Hematopoietic multipotent progenitor cell treated with erythropoietin and hydrocortisone succinate and interleukin-3 and kit ligand, for 4 days (in vitro differentiated cells): ENCODE data around the gene WNT9A.
A peak's percentile ranks its signal among the peaks of the same experiment; 100 is the strongest.

Experiments
- DNase-seq: peaks from one replicate; pipeline ENCODE4 v3.0.0-alpha.2; 2015

Gene WNT9A

DNA sequence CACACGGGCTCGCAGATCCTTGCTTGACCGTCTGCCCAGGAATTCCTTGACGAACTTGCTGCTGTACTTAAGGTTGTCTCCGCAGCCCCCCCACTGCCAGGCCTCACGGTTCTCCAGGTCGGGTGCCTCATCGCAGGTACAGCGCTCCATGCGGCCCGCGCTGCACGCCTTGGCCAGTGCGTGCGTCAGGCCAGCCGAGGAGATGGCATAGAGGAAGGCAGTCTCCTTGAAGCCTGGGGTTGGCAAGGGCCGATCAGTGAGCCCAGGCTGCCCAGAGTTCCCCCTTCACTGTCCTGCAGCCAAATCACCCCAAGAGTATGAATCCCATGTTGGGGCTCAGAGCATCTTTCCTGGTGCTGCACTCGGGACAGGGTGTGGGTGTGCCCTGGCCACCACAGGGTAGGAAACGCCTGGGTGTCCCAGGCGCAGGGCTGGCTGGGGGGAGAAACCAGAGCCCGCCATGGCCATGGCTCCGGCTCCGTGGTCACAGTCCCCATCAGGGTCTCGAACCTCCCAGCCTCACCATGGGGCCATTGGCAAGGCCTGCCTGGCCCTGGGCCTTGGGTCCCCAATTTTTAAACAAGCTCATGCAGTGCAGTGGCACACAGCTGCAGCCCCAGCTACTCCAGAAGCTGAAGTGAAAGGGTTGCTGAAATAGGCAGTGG lies 23.4 kb downstream of the WNT9A start:
- DNase-seq = no peak

DNA sequence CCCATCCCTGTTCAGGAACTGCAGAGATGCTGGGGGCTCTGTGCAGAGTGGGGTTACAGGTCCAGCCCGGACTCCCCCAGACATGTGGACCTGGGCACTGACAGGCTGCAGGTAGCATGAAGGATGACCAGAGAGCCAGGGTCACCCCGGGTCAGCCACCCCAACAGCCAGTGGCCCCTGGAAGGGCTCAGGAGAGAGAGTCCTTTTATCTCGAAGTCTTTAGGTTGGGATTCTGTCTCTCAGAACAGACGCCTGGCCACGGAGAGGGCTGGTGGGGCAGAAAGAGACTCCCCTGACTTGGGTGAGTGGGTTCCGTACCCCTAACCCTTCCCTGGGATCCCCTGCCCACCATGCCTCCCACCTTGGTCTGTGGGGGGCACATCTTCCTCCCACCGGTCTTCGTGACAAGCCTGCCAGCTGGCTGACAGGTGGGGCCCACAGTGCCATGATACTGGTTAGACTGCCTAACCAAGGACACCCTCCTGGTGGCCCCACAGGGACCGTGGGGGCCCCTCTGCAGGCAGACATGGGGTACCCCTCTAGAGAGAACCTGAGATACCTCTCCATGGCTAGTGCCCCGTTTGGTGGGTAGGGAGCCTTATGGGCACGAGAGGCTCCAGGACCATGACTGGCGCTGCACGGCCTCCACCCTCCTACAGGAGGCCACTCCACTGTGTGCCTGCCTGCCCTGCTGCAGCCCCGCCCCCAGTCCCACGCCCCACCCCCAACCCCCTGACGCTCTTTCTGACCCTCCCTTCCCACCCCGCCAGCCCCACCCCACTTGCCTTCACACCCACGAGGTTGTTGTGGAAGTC lies 24.2 kb downstream of the WNT9A start:
- peak; percentile 18 for DNase-seq

DNA sequence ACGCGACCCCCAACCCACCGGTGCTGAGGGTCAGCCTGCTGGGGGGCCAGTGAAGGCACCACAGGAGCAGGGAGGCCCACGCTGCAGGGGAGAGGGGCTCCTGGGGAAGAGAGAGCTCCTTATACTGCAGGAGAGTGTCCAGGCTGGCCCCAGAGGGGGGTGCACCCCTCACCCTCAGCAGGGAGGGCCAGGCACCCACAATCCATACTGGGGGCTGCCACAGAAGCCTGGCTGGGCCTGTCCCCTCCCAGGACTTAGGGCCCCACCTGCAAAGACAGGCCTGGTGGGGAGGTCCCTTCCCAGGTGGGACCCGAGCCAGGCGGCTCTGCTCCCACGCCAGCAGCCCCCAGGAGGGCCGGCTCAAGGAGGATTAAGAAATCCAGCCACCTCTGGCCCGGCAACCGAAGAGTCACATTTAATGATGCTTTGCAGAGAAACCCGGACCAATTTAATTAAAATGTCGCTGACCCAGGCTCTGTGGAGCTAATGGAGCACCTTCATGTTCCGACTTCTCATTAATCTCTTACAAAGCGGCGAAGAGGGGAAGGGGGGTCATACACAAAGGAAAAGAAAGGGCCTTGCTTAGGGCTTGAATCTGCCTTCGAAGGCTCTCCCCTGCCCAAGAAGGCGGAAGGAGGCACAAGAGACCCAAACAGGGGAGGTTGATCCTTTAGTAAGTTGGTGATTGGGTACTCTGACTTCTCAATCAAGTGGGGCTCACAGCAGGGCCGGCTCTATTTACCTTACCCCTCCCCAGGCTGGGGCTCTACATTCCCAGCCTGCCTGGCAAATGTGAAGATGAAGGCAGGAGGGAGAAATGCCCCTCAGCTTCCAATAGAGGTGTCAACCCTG lies 25.0 kb downstream of the WNT9A start:
- DNase-seq = no peak

DNA sequence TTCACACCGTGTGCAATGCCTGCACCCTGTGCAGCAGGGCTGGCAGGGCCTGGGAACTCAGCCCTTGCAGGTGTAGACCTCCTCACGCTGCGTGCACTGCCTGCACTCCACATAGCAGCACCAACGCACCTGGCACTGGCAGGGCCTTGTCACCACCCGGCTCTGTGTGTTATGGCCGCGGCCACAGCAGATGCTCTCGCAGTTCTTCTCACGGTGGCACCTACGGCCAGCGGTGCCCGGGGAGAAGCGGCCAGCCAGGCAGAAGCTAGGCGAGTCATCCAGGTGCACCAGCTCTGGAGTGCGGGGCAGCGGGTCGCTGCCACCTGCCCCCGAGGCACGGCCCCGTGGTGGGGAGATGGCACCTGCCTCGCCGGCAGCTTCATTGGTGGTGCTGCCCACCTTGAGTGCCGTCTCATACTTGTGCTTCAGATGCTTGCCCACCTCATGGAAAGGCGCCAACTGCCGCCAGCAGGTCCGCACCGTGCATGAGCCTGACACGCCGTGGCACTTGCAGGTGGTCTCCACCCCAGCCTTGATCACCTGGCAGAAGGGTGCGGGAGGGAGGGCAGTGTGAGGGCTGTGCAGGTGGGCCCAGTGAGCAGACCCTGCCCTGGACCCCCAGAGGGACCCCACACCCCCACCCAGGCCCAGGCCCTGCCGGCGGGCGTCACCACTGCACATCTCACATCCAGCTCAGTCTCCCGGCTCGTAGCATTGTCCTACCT lies 26.1 kb downstream of the WNT9A start:
- no peak for DNase-seq

DNA sequence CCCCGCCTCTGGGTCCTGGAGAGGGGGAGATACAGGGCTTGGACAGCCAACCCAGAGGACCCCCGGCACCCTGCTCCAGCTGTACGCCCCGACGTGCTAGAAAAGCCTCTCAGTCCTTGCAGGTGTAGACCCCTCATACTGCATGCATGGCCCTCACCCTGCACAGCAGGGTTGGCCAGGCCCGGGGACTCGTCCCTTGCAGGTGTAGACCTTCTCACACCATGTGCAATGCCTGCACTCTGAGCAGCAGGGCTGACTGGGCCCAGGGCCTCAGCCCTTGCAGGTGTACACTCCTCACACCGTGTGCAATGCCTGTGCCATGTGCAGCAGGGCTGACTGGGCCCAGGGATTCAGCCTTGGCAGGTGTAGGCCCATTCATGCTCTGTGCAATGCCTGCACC lies 26.8 kb downstream of the WNT9A start:
- DNase-seq = no peak

DNA sequence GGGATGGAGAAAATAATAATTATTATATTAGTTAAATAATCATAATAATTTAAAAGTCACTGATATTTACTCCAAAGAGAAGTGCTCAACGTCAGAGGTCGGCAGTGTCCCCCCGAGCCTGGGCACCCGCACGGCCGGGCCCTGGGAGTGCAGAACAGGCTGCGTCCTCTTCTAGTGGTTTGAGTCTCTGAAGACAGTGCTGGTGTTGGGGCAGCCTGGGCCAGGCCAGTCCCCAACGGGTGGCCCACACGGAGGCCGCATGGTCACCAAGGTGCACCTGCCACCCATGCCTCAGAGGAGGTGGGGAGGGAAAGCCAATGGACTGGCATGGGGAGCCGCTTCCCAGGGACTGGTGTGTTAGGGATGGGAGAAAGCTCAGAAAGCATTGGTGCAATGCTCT lies 27.3 kb downstream of the WNT9A start:
- DNase-seq = no peak

DNA sequence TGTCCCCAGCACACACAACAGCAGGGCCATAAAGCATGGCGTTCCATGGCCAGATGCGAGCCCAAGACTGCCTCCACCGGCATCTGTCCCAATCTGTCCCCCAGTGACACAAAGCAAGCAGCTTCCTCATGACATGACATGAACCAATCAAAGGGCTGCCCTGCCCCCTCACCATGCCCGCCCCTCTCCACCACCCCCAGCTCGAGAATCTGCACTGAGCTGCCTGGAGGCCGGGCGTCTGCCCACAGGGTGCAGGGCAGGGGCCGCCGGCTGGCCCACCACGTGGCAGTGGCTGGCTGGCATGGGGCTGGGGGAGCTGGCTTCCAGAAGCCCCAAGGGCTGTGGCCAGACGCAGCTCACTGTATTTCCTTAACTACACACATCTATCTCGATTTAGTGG lies 27.8 kb downstream of the WNT9A start:
- DNase-seq = peak; percentile 35

DNA sequence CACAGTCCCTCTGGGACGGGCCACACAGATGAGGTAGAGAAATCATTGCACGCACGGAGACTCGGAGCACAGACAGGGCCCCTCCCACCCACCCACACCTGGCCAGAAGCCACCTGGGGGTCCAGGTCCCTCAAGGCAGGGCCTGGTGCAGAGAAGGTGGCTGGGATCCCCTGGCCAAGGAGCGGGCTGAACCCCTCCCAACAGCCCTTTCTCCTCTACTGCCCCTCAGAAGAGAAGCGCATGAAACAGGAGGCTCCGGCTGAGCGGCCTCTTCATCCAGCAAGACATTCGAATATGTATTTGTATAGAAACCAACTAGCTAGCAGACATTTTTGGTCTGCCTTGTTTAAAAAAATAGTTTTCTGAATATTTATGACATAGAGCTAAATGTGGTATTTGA lies 29.0 kb downstream of the WNT9A start:
- DNase-seq = no peak

DNA sequence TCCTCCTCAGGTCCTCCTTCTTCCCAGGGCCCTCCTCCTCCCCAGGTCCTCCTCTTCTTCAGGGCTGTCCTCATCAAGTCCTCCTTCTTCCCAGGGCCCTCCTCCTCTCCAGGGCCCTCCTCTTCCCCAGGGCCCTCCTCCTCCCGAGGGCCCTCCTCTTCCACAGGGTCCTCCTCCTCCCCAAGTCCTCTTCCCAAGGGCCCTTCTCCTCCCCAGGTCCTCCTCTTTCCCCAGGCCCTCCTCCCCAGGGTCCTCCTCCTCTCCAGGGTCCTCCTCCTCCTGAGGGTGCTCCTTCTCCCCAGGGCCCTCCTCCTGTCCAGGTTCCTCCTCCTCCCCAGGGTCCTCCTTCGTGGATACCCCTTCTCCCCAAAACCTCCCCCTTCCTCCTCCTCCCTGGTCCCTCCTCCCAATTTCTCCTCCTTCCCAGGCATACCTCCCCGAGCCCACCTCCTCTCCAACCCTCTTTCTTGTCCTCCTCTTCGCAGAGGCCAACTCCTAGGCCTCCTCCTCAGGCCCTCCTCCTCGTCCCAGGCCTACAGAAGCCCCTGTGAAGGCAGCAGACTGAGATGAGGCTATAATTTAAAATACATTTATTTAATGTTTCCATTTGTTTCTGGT lies 29.5 kb downstream of the WNT9A start:
- no peak for DNase-seq

DNA sequence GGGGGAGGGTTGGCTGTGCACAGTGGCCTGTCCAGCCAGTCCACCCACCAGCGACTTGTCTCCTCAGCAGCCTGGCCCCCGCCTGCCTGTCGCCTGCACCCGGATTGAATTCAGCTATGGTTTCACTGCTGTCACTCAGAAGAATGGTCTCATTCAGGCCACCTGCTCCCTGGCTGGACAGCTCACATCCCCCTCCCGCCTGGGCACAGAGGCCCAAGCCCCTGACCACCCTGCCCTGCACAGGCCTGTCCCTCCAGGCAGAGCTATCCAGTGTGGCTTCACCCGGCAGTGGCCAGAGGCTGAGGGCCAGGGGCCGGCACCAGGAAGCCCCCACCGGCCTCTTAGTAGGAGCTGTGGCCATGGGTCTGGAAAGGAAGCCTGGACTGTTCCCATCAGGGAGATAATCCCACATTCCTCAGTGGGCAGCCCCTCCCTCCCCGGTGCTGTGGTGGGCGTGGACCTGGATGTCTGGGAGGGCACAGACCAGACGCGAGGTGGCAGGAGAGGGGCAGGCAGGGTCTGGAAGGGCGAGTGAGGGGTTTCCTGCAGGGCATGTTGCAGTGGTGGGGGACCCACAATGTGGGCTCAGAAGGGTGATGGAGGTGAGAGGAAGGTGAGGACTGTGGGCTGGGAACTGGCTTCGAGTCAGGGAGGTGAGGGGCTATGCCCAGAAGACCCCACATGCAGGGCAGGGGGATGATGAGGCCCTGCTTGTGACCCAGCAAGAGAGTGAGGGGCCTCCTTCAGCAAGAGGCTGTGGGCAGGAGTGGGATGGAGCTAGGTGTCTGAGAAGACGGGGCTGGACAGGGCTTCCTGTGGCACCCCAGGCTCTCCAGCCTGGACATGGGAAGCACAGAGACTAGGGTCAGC lies 30.4 kb downstream of the WNT9A start:
- DNase-seq = no peak

DNA sequence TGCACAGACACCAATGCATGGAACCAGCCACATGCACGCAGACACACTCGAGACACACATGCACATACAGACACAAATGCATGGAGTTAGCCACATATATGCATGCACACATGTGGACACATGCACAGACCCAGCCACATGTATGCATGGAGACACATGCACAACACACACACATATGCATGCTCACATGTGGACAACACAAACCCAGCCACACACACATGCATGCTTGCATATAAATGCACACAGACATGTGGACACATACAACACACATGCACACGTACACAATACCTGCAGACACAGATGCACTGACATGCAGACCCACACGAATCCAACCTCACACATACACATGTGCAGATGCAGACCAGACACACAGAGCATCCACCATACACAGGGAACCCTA lies 31.1 kb downstream of the WNT9A start:
- no peak for DNase-seq

DNA sequence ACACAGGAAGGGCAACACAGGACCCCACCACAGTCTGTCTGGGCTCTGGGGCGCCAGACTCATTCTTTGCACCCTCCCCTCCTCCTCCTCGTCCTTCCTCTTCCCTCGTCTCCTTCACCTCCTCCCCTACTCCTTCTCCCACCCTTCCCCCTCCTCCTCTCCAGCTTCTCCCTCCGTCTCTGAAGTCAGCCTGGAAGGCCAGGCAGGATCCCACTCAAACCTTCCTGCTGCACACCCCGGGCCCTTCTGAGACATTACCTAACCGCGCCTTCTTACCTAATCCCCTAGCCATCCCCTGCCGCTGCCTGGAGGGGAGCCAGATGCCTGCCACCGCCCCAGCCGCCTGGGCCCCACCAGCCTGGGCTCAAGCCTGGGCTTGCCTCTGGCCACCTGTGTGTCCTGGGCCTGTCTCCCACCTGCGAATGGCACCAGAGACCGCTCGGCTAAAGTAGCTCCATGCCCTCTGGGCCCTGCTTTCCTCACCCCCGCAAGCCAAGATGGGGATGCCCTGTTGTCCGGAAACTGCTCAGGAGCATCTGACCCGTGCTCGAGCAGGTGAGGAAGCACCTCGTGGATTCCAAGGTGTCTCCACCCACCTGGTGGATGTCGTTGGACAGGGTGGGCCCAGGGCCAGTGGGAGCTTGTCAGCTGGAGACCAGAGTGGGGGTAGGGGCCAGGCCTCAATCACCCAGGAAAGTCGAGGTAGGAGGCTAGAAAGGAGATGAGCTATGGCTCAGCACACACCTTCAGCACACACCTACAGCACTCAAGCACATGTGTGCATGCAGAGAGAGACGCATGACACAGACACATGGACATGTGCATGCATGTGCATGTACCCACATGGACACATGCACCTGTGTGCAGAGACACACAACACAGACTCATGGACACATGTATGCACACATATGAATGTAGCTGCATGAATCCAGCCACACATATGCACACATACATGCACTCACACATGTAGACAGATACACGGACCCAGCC lies 31.9 kb downstream of the WNT9A start:
- no peak for DNase-seq

DNA sequence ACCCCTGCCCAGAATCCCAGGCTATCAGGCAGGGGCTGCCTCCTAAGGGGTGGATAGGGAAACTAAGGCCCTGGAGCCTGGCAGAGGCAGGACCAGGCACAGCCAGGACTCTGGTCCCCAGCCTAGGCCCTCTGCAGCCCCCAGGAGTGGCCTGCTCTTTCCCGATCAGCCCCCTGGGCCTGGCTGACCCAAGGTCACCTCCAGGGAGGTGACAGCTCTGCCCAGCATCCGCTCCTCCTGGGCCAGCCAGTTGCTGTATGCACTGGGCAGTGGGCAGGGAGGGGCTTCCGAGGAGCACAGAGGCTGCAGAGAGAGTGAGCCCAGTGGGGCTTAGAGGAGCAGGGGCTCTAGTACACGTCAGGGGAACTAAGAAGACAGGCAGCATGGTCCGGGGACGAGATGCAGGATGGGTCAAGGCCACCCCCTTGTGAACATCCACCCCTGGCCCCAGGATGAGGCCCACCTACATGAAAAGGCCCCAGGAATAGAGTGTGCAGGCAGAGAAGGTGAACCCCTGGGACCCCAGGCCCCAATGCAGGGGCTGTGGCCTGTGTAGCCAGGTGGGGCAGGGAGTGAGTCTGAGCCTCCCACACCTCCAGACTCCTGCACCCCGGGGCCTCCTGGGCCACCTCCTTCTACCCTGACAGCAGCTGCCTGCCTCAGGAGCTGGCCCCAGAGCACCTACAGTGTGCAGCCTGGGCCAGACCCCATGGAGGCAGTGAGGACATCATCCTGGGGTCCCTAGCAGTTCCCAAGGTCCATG lies 32.8 kb downstream of the WNT9A start:
- no peak for DNase-seq

DNA sequence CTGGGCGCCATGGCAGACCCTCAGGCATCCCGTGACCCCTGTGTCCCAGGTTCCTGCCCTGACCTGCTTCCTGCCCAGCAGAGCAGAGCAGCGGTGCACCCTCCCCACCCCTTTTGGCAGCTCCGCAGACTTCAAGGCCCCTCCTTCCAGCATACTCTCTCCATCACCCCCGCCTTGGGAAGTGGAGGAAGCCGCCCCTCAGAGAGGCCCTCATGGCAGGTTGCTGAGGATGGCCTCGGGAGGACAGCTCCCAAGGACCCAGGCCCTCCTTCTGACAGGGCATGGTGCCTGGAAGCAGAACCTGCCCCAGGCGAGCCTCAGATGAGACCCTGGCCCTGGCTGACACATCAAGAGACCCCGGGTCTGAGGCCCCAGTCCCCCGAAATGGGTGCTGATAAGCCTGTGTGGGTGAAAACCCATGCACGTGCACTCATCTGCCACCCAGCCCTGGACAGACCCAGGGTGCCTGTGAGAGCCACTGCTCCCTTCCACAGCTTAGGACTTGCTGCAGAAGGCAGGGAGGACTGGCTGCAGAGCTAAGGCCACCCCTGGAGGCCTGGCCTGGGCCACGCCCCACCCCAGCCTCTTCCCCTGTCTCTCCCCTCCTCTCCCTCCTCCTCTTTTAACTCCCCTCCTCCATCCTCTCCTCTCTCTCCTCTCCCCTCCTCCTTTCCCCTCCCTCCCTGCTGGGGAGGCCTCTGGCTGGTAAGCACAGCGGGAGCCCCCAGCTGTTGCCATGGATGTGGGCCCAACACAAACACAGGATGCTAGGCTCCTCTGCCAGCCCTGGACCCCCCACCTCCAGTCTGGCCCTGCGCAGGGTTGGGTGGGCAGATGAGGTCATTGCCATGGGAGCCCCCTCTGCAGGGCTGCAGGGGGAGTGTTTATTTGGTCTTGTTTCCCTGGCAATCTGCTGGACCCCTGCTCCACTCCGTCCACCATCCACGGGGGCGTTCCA lies 33.7 kb downstream of the WNT9A start:
- DNase-seq = no peak

DNA sequence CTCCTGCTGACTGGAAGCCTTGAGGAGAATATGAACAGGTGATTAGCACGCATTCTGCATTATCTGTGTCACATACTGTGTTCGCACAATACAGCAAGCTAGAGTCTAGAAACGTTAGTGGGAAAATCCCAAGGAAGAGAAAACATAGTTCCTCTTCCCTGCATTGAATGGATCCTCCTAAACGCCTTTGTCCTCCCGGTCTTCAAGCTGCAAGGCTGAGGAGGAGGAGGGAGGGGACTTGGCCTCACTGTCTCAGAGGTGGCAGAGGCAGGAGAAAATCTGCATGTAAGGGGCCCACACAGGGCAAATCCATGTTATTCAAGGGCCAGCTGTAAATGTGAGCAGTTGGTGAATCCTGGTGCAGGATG lies 34.4 kb downstream of the WNT9A start:
- no peak for DNase-seq

DNA sequence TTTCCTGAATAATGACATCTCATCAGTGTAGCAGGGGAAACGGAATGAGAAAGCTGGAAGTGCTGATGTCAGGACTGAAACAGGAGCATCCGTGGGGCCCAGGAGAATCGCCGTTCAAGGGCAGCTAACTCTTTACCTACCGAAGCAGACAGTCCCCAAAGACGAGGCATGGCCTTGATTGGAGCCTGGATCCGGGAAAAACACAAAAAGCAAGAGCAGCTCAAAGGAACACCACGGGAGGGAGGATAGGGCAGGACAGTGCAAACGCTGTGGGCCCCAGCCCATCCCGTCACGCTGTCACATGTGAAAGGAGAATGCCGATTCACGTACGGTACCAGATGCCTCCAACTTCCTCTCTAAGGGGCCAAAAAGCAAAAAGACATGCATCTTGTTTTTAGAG lies 34.9 kb downstream of the WNT9A start:
- DNase-seq = peak; percentile 19

DNA sequence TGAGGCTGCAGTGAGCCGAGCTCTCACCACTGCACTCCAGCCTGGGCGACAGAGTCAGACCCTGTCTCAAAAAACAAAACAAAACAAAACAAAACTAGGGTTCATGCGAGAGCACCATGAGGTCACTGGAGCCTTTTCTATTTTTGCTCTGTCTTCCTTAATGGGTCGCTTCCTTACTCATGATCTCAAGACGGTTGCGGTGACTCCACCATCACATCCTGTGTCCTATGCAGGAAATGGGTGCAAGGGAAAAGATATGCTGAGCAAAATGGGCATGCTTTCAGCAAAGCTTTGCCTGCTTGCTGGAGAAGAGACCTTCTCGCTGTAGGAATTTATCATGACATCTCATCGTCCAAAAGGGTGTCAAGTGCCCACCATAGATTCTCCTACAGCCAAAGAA lies 36.4 kb downstream of the WNT9A start:
- no peak for DNase-seq

DNA sequence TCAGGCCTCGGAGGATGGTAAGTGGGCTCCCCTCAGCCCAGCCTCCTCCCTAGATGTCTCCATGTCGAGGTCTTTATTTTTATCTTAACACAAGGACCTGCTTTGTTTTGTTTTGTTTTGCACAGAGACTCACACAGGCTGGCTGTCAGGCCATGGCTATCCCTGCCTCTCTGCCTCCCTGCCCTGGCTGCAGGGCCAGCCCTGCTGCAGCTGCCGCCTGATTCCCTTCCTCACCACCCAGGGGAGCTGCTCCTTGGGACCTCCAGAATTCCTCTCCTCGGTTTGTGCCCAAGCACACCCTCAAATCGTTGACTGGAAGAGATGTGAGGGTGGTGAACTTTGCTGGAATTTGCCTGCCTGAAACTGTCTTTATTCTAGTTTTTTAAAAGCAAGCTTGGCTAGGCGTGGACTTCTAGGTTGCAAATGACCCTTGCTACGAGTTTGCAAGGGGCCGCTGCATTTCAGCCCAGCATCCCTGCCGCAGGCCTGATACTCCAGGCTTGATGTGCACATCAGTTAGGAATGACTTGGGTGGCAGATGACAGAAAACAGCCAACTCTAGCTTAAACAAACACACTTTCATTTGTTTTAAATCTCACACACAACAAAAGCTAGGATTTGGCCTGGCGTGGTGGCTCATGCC lies 37.1 kb downstream of the WNT9A start:
- DNase-seq = no peak
